ENCODE data around the gene CPEB2. TPM values are rescaled to one million over a fixed set of nuclear protein-coding genes. Genes with fewer than 3 reads are reported as not detected.

The CPEB2 gene
- 1 to 10 TPM; 7.1 to 7.5 TPM for total RNA-seq

DNA sequence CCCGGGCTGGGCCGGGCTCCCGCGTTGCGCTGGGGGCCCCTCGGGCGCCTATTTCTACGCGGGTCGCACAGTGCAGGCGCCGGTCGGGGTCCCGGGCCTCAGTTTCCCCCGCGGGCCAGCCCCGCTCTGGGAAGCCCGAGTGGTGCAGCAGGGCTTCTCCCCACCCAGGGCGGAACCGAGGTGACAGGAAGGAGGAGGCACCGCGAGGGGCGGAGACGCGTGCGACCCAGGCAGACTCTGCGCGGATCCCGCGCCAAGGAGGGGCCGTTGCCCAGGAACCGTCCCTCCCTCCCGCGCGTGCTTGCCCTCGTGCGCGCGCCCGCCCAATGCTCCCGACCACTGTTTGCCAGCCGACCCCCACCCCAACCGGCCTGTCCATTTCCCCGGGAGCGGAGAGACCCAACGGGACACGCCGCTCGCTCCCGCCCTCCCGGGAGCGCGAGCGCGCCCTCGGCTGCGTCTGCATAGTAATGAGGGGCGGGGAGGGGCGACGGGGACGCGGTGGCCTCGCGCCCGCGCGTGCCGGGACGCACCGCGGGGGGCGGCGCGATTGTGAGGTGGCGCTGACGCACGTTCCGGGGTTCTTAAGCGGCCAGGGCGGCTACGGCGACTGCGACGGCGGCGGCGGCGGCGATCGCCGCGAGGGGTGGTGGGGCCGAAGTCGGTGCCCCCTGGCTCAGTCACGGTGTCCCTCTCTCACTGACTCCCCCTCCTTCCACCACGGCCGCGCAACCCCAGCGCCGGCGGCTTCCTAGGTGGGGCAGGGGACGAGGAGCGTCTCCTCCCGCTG is at the start of gene CPEB2:
TSS of gene CPEB2 (plus strand) at position 613 of the 790 bp plus-strand sequence. CDS start 193 bp downstream, outside the sequence.
- peak; percentile 87 to 93 for DNase-seq (ENCODE audit: low spot score in 2 of 2)
- Mint-ChIP-seq H3K9me3 (no peaks in the 10 kb centered on the region), H3K27ac (peak within 1 kb of the TSS; percentile 85 to 96), H3K36me3 (peaks cover 7 to 8% of the 10 kb centered on the region in 2 donors)
- peak; percentile 78 to 79 for ATAC-seq

DNA sequence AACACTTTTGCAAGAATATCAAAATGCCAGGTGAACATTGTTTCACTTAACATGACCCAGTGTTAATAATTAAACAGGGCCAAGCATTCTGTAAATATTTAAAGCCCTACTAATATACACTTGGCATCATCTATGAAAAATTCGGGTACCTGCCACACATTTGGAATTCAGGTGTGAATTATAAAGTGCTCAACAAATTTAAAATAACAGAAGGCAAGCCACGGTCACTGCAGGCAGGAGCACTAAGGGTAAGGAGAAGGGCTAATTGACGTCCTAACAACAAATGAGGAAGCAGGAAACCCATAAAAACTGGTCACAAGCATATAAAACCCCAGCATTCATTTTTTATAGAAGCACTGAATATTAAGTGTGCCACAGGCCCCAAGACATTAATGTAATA is 43.8 kb upstream of the CPEB2 start:
- Mint-ChIP-seq H3K36me3 (no peaks in the 10 kb centered on the region), H3K9me3 (no peaks in the 10 kb centered on the region), H3K27ac (no peak overlapping the region)
- ATAC-seq (no peak), DNase-seq (ENCODE audit: low spot score in 2 of 2) (no peak)

DNA sequence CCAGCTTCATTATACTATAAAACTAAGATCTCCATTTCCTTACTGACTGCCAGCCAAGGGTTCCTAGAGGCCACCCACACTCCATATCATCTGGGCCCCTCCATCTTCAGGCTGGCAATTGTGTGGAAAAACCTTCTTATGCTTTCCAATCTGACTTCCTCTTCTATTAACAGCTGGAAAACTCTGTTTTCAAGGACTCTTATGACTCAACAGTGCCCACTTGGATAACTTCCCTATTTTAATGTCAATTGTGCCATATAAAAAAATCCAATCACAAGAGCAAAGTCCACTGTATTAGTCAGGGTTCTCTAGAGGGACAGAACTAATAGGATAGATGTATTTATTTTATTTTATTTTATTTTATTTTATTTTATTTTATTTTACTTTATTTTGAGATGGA is 41.0 kb upstream of the CPEB2 start:
- H3K9me3 Mint-ChIP-seq, result no peaks in the 10 kb centered on the region
- H3K27ac Mint-ChIP-seq, result no peak overlapping the region
- ATAC-seq, result no peak
- no peaks in the 10 kb centered on the region for H3K36me3 Mint-ChIP-seq
- DNase-seq (ENCODE audit: low spot score in 2 of 2), result no peak

DNA sequence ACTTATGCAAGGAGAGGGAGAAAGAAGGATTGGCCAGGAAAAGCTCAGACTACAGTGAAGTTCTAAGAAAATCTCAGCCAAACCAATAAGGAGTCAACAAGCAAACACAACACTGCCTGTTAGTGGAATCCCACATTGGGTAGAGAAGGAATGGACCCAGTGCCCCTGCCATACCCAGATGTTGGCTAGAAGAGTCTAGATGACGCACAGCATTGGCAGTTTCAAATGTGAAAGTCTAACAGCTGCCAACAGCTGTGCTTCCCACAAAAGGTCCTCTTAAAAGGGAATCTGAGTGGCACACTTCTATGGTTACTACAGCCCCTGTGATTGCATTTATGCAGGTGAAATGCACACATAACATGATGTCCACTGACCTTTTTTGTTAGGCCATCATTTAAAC is 37.2 kb upstream of the CPEB2 start:
- no peaks in the 10 kb centered on the region for H3K9me3 Mint-ChIP-seq
- H3K27ac Mint-ChIP-seq, result no peak overlapping the region
- DNase-seq (ENCODE audit: low spot score in 2 of 2) (no peak), ATAC-seq (no peak)
- H3K36me3 Mint-ChIP-seq, result no peaks in the 10 kb centered on the region

DNA sequence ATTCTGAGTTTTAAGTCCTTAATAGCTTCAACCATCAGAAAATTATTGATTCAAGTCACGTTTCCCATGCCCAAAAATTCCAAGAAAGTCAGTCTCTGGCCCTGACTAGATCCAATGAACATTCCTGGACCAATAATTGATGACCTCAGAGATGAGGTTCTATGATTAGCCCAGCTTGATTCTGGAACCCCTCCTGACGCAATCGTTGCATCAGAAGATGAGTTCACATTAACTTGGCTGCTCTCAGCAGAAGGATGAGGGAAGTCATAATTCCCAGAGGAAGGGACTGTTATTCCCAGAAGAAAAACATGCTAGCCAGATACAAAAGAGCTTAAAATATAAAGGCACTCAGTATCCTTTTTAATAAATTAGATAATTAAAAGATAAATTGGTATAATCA is 34.3 kb upstream of the CPEB2 start:
- no peak overlapping the region for H3K27ac Mint-ChIP-seq
- DNase-seq (ENCODE audit: low spot score in 2 of 2), result no peak
- no peak for ATAC-seq
- H3K36me3 Mint-ChIP-seq, result no peaks in the 10 kb centered on the region
- peaks cover 0 to 5% of the 10 kb centered on the region in 2 donors for H3K9me3 Mint-ChIP-seq

DNA sequence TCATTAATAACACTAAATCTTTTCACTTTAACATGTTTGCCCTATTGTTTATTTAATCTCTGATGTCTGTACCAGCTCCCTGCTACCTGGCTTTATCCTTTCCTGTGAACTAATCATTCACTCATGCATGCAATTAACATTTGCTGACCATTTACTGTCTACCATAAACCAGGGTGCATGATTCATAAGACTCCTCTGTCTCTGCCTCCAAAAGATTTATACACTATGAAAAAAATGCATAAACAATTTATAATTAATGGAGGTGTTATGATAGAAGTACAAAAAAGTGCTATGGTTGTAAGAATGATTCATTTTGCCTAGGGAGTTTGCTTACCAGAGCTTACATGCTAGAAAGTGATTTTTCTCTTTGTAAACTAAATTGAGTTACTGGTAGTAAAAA is 24.5 kb upstream of the CPEB2 start:
- Mint-ChIP-seq H3K36me3 (no peaks in the 10 kb centered on the region), H3K9me3 (peaks cover 0 to 8% of the 10 kb centered on the region in 2 donors), H3K27ac (no peak overlapping the region)
- ATAC-seq, result no peak
- no peak for DNase-seq (ENCODE audit: low spot score in 2 of 2)

DNA sequence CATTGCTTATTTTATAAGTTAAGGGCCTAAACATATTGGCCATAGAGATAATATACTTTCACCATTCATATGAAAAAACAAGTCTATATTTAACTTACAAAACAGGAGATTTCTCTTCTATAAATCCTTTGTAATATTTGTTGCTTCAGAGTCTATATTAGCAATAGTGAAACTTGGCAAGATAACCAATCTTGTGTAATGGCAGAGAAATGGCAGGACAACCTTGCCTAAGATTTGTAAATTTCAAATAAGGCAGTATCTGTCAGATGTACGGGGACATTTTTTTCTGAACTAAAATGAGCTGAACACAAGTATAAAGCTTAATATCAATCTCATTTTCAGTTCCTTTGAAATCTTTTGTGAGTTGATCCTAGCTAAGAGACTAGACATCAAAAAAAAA is 17.8 kb upstream of the CPEB2 start:
- H3K36me3 Mint-ChIP-seq, result no peaks in the 10 kb centered on the region
- no peak overlapping the region for H3K27ac Mint-ChIP-seq
- no peaks in the 10 kb centered on the region for H3K9me3 Mint-ChIP-seq
- ATAC-seq (no peak), DNase-seq (ENCODE audit: low spot score in 2 of 2) (no peak)

DNA sequence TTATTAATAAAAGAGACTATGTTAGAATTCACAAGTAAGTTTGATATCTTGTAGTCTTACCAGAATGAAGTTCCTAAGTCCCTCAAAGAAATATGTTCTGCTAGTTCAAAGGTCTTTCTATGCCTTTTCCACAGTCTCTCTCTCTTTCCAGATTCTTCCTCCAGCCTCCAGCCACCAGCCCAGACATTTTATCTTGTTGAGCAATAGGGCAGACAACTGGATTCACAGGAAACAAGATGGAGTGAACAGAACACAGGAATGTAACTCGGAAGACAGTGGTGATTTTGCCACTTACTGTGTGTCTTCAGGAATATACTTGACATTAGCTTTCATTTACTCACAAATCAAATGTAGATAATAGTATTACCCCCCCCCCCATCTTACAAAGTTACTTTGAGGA is 17.1 kb upstream of the CPEB2 start:
- H3K9me3 Mint-ChIP-seq, result no peaks in the 10 kb centered on the region
- DNase-seq (ENCODE audit: low spot score in 2 of 2), result no peak
- no peak overlapping the region for H3K27ac Mint-ChIP-seq
- no peak for ATAC-seq
- H3K36me3 Mint-ChIP-seq, result no peaks in the 10 kb centered on the region

DNA sequence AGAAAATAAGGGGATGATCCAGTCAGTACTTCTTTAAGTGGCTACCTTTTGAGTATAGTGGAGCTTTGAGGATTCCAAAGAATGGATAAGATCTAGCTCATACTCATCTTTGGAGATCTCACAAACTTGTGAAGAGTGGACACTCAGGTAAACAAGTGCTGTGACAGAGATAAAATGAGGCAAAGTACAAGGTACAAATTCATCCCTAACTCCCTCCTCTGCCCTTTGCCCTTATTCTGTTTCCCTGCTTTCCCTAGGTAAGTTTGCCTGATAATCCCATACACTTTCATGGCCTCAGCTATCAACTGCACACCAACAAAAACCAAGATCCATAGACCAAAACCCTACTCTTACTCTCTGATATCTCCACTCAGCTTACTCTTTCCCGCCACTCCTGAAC is 16.4 kb upstream of the CPEB2 start:
- Mint-ChIP-seq H3K27ac (no peak overlapping the region), H3K9me3 (no peaks in the 10 kb centered on the region), H3K36me3 (no peaks in the 10 kb centered on the region)
- DNase-seq (ENCODE audit: low spot score in 2 of 2), result no peak
- ATAC-seq, result no peak

DNA sequence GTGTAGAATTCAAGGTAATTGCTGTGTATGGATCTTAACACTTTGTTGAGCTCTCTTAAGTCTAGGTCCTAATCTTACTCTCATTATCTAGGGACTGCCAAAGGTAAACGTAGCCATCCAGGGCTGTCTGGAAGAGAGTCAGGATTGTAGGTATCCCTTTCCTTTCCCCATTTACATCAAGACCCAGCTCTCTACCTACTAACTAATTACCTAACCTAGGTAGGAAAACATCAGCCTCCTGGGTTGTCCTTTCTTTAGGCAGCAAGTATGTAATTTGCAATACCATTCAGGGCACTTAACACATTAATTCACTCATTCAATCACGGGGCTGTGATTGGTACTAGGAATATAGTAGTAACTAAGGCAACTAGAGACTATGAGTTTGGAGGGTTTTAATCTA is 15.2 kb upstream of the CPEB2 start:
- Mint-ChIP-seq H3K9me3 (no peaks in the 10 kb centered on the region), H3K36me3 (no peaks in the 10 kb centered on the region), H3K27ac (no peak overlapping the region)
- DNase-seq (ENCODE audit: low spot score in 2 of 2), result no peak
- ATAC-seq, result no peak

DNA sequence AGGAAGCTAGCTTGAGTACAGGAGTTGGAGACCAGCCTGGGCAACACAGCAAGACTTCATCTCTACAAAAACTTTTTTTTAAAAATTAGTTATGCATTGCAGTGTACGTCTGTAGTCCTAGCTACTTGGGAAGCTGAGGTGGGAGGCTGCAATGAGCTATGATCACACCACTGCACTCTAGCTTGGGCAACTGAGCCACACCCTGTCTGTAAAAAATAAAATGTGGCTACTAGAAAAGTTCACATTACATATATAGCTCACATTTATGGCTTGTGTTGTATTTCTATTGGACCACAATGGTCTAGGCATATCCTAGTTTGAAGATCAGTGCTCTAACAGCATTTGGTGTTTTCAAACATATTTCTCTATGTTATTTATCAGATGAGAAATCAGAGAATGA is 11.8 kb upstream of the CPEB2 start:
- no peaks in the 10 kb centered on the region for H3K9me3 Mint-ChIP-seq
- no peak overlapping the region for H3K27ac Mint-ChIP-seq
- no peaks in the 10 kb centered on the region for H3K36me3 Mint-ChIP-seq
- ATAC-seq (no peak), DNase-seq (ENCODE audit: low spot score in 2 of 2) (no peak)

DNA sequence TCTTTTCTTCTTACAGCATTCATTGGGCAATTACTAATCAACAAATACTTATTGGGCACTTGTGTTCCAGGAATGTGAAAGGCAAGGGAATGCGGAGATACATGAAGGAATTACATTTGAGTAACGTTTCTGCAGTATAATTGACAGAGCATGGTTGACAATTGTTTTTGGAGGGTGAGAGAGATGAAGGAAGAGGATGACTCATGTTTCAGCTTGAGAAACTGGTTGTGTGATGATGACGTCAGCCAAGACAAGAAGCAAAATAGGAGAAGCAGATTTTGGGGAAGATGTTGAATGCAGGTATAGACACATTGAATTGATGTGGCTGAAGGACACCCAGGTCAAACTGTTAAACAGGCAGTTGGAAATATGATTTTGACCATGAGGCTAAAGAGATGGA is 8.0 kb upstream of the CPEB2 start:
- ATAC-seq, result peak; percentile 55 to 71

DNA sequence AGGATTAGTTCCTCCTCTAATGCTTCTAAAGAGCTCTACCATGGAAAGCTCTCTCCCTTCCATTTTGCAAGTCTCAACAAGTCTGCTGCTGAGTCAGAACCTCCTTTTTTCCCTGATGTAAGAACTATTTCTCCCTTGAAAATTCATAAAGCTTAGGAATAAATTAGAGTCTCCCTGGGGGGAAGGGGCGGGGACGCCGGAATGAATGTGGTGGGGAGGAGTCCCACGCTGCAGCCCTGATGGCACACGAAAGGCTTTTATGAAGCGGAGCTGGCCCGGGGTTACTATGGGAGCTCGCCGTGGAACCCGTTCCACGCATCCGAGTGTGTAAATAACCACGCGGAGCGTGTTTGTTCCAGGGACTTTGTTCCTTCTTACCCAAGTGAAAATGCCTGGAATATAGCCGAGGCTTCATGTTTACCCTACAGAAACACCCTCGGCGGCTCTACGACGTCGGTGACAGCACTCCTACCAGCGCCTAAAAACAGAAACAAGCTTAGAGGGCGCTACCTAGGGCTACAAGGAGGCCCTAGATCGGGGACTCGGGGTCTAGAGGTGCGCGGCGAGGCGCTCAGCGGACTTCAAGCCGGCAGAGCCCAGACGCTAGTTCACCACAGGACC is 923 bp upstream of the CPEB2 start:
- peaks cover 7 to 8% of the 10 kb centered on the region in 2 donors for H3K36me3 Mint-ChIP-seq
- ATAC-seq (peak; percentile 28 to 32), DNase-seq (ENCODE audit: low spot score in 2 of 2) (peak; percentile 19 to 72)
- H3K9me3 Mint-ChIP-seq, result no peaks in the 10 kb centered on the region
- H3K27ac Mint-ChIP-seq, result peak overlapping the region; percentile 81 to 96

More for the DNA sequence above, 8.0 kb upstream of the CPEB2 start:
- Mint-ChIP-seq H3K36me3 (no peaks in the 10 kb centered on the region), H3K9me3 (no peaks in the 10 kb centered on the region), H3K27ac (no peak overlapping the region)
- no peak for DNase-seq (ENCODE audit: low spot score in 2 of 2)

DNA sequence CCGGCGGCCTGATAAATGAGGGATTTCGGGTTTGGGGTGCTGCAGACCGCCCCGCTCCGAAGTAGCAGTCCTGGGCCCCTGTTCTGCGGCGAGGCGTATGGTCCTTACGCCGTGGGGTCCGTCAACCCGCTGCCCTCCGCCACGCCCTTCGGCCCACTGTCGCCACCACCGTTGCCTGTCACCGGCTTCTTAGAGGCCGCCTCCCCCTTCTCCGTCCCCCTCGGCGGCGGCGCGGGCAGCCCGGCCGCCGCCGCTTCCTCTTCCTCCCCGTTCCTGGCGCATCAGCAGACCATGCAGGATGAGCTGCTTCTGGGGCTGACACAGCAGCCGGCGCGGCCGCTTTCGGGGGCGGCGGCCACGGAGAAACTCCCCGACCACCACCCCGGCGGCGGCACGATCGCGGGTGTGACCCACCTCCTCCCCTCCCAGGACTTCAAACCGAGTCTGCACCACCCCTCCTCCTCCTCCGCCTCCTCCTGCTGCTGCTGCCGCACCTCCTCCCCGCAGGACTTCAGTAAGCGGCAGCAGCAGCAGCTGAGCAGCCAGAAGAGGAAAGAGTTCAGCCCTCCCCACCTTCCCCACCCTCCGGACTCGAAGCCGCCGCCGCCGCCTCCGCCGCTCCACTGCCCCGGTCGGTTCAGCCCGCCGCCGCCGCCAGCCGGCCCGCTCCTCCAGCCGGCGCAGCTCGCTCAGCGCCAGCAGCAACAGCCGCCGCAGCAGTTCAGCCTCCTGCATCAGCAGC is 549 bp downstream of the CPEB2 start:
- no peaks in the 10 kb centered on the region for H3K9me3 Mint-ChIP-seq
- peak overlapping the region; percentile 85 to 96 for H3K27ac Mint-ChIP-seq
- DNase-seq (ENCODE audit: low spot score in 2 of 2) (peak; percentile 64 to 69), ATAC-seq (peak; percentile 38 to 39)
- peaks cover 7 to 8% of the 10 kb centered on the region in 2 donors for H3K36me3 Mint-ChIP-seq

DNA sequence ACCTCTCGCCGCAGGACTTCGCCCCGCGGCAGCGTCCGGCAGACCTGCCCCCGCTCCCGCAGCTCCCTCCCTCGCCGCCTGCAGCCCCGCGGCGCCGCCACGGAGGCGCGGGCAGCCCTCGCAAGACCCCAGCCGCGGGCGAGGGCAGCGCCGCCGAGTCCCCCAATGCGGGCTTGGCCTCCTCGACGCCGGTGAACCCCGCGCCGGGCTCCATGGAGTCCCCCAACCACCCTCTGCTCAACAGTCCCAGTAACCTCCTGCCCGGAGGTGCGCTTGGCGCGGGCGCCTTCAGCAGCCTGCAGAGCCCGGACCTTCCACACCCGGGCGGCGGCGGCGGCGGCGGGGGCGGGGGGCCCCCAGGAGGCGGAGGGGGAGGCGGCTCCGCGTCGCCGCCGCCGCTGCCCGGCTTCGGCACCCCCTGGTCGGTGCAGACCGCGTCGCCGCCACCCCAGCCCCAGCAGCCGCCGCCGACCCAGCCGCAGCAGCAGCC is 1.2 kb downstream of the CPEB2 start:
- Mint-ChIP-seq H3K36me3 (peaks cover 7 to 8% of the 10 kb centered on the region in 2 donors), H3K9me3 (no peaks in the 10 kb centered on the region), H3K27ac (peak overlapping the region in 1 of 2 donors; percentile 96)
- peak in 1 of 2 donors; percentile 62 for DNase-seq (ENCODE audit: low spot score in 2 of 2)
- ATAC-seq, result peak in 1 of 2 donors; percentile 3

DNA sequence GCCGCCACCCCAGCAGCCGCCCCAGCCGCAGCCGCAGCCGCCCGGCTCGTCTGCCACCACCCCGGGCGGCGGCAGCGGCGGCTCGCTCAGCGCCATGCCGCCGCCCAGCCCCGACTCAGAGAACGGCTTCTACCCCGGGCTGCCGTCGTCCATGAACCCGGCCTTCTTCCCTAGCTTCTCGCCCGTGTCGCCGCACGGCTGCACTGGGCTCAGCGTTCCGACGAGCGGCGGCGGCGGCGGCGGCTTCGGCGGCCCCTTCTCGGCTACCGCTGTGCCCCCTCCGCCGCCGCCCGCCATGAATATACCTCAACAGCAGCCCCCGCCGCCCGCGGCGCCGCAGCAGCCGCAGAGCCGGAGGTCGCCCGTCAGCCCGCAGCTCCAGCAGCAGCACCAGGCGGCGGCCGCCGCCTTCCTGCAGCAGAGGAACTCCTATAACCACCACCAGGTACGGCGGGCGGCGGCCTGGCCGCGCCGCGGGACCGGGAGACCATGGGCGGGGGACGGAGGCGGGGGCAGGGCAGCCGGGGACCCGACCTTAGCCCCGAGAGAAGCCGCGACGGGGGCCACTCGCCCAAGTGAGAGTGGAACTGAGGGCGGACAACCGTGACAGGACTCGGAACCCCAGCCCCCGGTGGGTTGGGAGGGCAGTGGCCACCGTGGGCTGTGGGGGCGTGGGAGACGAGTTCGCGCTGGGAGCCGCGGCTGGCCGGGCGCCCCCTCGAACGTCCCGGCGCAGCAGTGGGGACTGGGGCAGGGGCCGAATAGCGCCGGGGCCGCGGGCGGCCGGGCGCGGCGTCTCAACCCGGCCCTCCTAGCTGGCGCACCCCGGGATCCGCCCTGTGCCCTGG is 1.8 kb downstream of the CPEB2 start:
- H3K27ac Mint-ChIP-seq, result peak overlapping the region in 1 of 2 donors; percentile 96

More for the DNA sequence above, 1.8 kb downstream of the CPEB2 start:
- ATAC-seq (no peak), DNase-seq (ENCODE audit: low spot score in 2 of 2) (peak; percentile 43 to 70)
- Mint-ChIP-seq H3K9me3 (no peaks in the 10 kb centered on the region), H3K36me3 (peaks cover 7 to 8% of the 10 kb centered on the region in 2 donors)
